Measurements from ENCODE around the gene LRRC14B.
"Not testable (repeated sequence)": the region's sequence is repeated elsewhere in the genome, so short reads cannot be mapped to it uniquely, and the experiment has no call there.

Gene LRRC14B

GRCh38 chr5:241045-241669 is 49.9 kb downstream of the LRRC14B start:
- DNase-seq (ENCODE audit: low read depth), result not testable (repeated sequence)

GRCh38 chr5:243683-244367 is 52.5 kb downstream of the LRRC14B start:
- DNase-seq (ENCODE audit: low read depth), result not testable (repeated sequence)

GRCh38 chr5:245717-246116 is 54.4 kb downstream of the LRRC14B start:
- not testable (repeated sequence) for DNase-seq (ENCODE audit: low read depth)
